ENCODE results near the gene COL5A2. TPM values are rescaled to one million over a fixed set of nuclear protein-coding genes. Genes with fewer than 3 reads are reported as not detected.

The COL5A2 gene
- total and polyA plus RNA-seq, 10 of the 15 experiments (the other 5 are each of a cell fraction or from before 2014, with no cell fraction given), result 0.04 to 0.85 (median 0.39) TPM

GRCh38 chr2:189113963-189114362, 65.6 kb downstream of the COL5A2 start:
- TF ChIP-seq RCOR1 (conservative IDR thresholded peaks at IDR 0.05; ENCODE audit: low read depth, low read length) (no peak), CHD2 (IDR thresholded peaks at IDR 0.05; ENCODE audit: borderline replicate concordance, low read depth, low read length) (no peak), KAT2A (conservative IDR thresholded peaks at IDR 0.05; ENCODE audit: control insufficient read depth, low read depth, low read length) (no peak), ATF3 (IDR thresholded peaks at IDR 0.05; ENCODE audit: borderline replicate concordance, extremely low read depth, low read depth, low read length) (no peak), ZNF24 (IDR thresholded peaks at IDR 0.05) (no peak), SMC3 (IDR thresholded peaks at IDR 0.05; ENCODE audit: borderline replicate concordance, low read length) (no peak), ATF7 (IDR thresholded peaks at IDR 0.05; ENCODE audit: low read depth) (no peak), ZNF274 (IDR thresholded peaks at IDR 0.05; ENCODE audit: insufficient read depth, insufficient read length) (no peak), HDAC6 (IDR thresholded peaks at IDR 0.05; ENCODE audit: unreplicated experiment) (no peak), MTA2 (IDR thresholded peaks at IDR 0.05; ENCODE audit: low read depth) (no peak), USF2 (IDR thresholded peaks at IDR 0.05; ENCODE audit: borderline replicate concordance, low read depth, low read length) (no peak), YBX1 (IDR thresholded peaks at IDR 0.05) (no peak), IKZF2 (IDR thresholded peaks at IDR 0.05) (no peak), HDAC2 (IDR thresholded peaks at IDR 0.05) (no peak), ZNF687 (IDR thresholded peaks at IDR 0.05) (no peak), MTA3 (IDR thresholded peaks at IDR 0.05; ENCODE audit: borderline replicate concordance, low read length) (no peak), RELB (IDR thresholded peaks at IDR 0.05; ENCODE audit: low read depth) (no peak), IRF4 (IDR thresholded peaks at IDR 0.05; ENCODE audit: low read depth, low read length) (no peak), TCF7 (IDR thresholded peaks at IDR 0.05; ENCODE audit: borderline replicate concordance) (no peak)
- Histone ChIP-seq H3K9me3 (replicated peaks; ENCODE audit: control insufficient read depth, insufficient read depth, low read length) (no peaks in the 10 kb centered on the region), H3K4me3 (no peak overlapping the region), H3K4me2 (ENCODE audit: control insufficient read depth, insufficient read depth) (no peak overlapping the region), H3K27ac (ENCODE audit: control insufficient read depth, insufficient read depth) (no peak overlapping the region), H3K36me3 (ENCODE audit: control insufficient read depth in 2 of 2, insufficient read depth in 2 of 2, low read length in 1 of 2) (no peaks in the 10 kb centered on the region), H2AFZ (ENCODE audit: control insufficient read depth, low read depth, low read length) (no peak overlapping the region), H3K9ac (ENCODE audit: control insufficient read depth, insufficient read depth, low read length) (no peak overlapping the region), H4K20me1 (ENCODE audit: control insufficient read depth, insufficient read depth) (no peaks in the 10 kb centered on the region), H3K27me3 (replicated peaks in 1 of 2; ENCODE audit: control insufficient read depth in 2 of 2, insufficient read depth in 2 of 2, low read length in 1 of 2) (no peaks in the 10 kb centered on the region), H3K4me1 (ENCODE audit: control insufficient read depth, insufficient read depth, low read length) (no peaks in the 10 kb centered on the region), H3K79me2 (ENCODE audit: control insufficient read depth, insufficient read depth, low read length) (no peaks in the 10 kb centered on the region)
- DNase-seq (ENCODE audit: low read depth, low spot score) (no peak), ATAC-seq (no peak), FAIRE-seq (no peak)
- POLR2A ChIA-PET, result no interaction called here
- SMC1A ChIA-PET (ENCODE audit: uncharacterized antibody, unreplicated experiment), result interaction anchor here (0.7 to 7.4 kb wide), 3 partner anchors 13 to 259 kb away, joined by 3 to 38 read pairs (median 3); no protein-coding TSS in a partner anchor
- 18% methylated on average over 2 of the region's 2 CpGs for WGBS (ENCODE audit: insufficient coverage, insufficient replicate concordance, low lambda C conversion rate, missing lambda C conversion rate)
- RAD21 ChIA-PET (ENCODE audit: unreplicated experiment), result no interaction called here
- CTCF ChIA-PET, result interaction anchor here (1.5 to 2.9 kb wide), 4 partner anchors 8 to 298 kb away, joined by 3 to 12 read pairs (median 6); no protein-coding TSS in a partner anchor
- in situ Hi-C loops (cut with MboI), result no loop called here
- BruUV-seq (replicated peaks), result no TSS peak
- intact Hi-C loops (cut with micrococcal nuclease; ENCODE audit: unreplicated experiment), result no loop called here

All from GM12878 (cell line).